Epithelial cell of prostate (primary cell): ENCODE results near the gene GYPB.
"Not testable (repeated sequence)": the region's sequence is repeated elsewhere in the genome, so short reads cannot be mapped to it uniquely, and the experiment has no call there.

Experiments
- DNase-seq: peaks from one replicate; pipeline ENCODE4 v3.0.0-alpha.2; 2011; ENCODE audit warnings: low read depth, low spot score
- H3K27ac ChIP-seq: fragments of 450-650 bp; 2 replicates; pipeline ENCODE4 v1.5.1; 2017; ENCODE audit warnings: mild to moderate bottlenecking

The GYPB gene

GRCh38 chr4:144019277-144019676, at the start of gene GYPB:
GYPB (minus strand) TSS chr4:144019380; CDS start chr4:144019287, 93 bp downstream.
- not testable (repeated sequence) for H3K27ac ChIP-seq, DNase-seq

GRCh38 chr4:144061556-144061955, 42.4 kb upstream of the GYPB start:
- DNase-seq, H3K27ac ChIP-seq: not testable (repeated sequence)

- DNase-seq, H3K27ac ChIP-seq: not testable (repeated sequence)
These were observed 41.2 kb upstream of the GYPB start for GRCh38 chr4:144060234-144060859.

- DNase-seq: no peak
- no peak overlapping the region for H3K27ac ChIP-seq
These were observed 37.6 kb upstream of the GYPB start for GRCh38 chr4:144056800-144057199.

GRCh38 chr4:144055336-144055735, 36.2 kb upstream of the GYPB start:
- not testable (repeated sequence) for DNase-seq

GRCh38 chr4:144051494-144051893, 32.3 kb upstream of the GYPB start:
- not testable (repeated sequence) for H3K27ac ChIP-seq, DNase-seq

More at GRCh38 chr4:144055336-144055735, 36.2 kb upstream of the GYPB start:
- not testable (repeated sequence) for H3K27ac ChIP-seq

- DNase-seq, H3K27ac ChIP-seq: not testable (repeated sequence)
These were observed 31.5 kb upstream of the GYPB start for GRCh38 chr4:144050631-144051030.

GRCh38 chr4:144049495-144050424, 30.6 kb upstream of the GYPB start:
- H3K27ac ChIP-seq, DNase-seq: not testable (repeated sequence)

- H3K27ac ChIP-seq, DNase-seq: not testable (repeated sequence)
These were observed 25.8 kb upstream of the GYPB start for GRCh38 chr4:144044936-144045335.

GRCh38 chr4:144032580-144032979, 13.4 kb upstream of the GYPB start:
- not testable (repeated sequence) for H3K27ac ChIP-seq, DNase-seq

- not testable (repeated sequence) for H3K27ac ChIP-seq, DNase-seq
These were observed 12.7 kb upstream of the GYPB start for GRCh38 chr4:144031875-144032274.

GRCh38 chr4:144031369-144031768, 12.2 kb upstream of the GYPB start:
- not testable (repeated sequence) for H3K27ac ChIP-seq, DNase-seq

GRCh38 chr4:144030708-144031107, 11.5 kb upstream of the GYPB start:
- not testable (repeated sequence) for DNase-seq, H3K27ac ChIP-seq

GRCh38 chr4:144026682-144027081, 7.5 kb upstream of the GYPB start:
- not testable (repeated sequence) for H3K27ac ChIP-seq, DNase-seq

- H3K27ac ChIP-seq, DNase-seq: not testable (repeated sequence)
These were observed 5.3 kb upstream of the GYPB start for GRCh38 chr4:144024399-144025053.

- DNase-seq, H3K27ac ChIP-seq: not testable (repeated sequence)
These were observed 3.7 kb upstream of the GYPB start for GRCh38 chr4:144022772-144023400.

- not testable (repeated sequence) for H3K27ac ChIP-seq, DNase-seq
These were observed 2.3 kb upstream of the GYPB start for GRCh38 chr4:144021336-144021990.

- not testable (repeated sequence) for H3K27ac ChIP-seq, DNase-seq
These were observed 768 bp downstream of the GYPB start for GRCh38 chr4:144018223-144019000.

GRCh38 chr4:144017271-144017670, 1.9 kb downstream of the GYPB start:
- DNase-seq, H3K27ac ChIP-seq: not testable (repeated sequence)
